Esophagus squamous epithelium (tissue), 4 donors: ENCODE measurements around the gene MGMT.

Experiments
- POLR2A ChIP-seq, 4 donors: fragments of 450-650 bp; IDR thresholded peaks; one replicate each; pipeline ENCODE4 v1.6.1; 2017; ENCODE audit warnings: antibody characterized with exemption in 4 of 4, mild to moderate bottlenecking in 4 of 4, moderate library complexity in 3 of 4
- TF ChIP-seq, protein P1 (sequence below), 6 experiments: fragments of 450-650 bp in 4 of 6; fragments of 200-600 bp in 2 of 6; sonication (generic) in 2 of 6; IDR thresholded peaks; one replicate each; pipeline ENCODE4 v1.5.1; 2016 to 2019; ENCODE audit warnings: antibody characterized with exemption in 6 of 6, mild to moderate bottlenecking in 4 of 6, moderate library complexity in 4 of 6

DNA sequence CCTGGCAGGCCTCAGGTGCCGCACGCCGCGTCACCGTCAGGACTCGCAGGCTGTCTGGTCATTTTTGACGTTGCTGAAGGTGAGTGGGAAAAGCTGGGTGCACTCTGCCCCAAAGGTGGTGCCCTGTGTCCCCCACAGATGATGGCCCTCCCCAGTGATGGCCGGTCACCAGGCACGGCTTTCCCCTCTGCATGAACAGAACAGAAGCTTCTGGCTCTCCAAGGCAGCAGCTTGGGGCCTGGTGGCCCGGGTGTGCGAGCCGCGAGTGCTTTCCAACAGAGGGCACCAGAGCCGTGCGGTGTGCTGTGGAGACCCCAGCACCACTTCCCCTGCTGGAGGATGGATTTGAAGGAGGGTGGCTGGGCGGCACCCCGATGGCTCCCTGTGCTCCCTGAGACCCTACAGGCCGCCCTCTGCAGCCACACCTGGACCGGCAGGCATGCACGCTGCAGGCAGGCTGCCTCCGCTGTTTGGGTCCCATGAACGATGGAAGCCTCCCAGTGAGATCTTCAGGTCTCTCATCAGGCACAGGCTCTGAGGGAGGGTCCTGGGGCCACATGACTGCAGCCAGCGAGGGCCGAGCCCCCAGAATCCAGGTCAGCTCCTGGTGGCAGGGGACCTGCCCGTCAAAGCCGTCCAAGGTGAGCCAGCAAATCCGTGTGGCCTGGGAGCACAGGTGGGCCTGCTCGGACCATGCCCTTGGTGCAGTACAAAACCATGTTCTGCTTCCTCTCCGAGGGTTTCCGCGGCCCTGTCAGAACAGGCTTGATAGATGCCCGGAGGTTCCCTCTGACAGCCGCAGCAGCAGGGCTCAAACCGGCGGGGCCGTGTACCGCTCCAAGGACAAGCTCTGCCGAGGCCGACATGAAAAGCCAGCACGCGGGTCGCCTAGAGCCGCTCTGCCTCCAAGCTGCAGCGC is 301.7 kb downstream of the MGMT start:
- TF ChIP-seq, protein P1, sequence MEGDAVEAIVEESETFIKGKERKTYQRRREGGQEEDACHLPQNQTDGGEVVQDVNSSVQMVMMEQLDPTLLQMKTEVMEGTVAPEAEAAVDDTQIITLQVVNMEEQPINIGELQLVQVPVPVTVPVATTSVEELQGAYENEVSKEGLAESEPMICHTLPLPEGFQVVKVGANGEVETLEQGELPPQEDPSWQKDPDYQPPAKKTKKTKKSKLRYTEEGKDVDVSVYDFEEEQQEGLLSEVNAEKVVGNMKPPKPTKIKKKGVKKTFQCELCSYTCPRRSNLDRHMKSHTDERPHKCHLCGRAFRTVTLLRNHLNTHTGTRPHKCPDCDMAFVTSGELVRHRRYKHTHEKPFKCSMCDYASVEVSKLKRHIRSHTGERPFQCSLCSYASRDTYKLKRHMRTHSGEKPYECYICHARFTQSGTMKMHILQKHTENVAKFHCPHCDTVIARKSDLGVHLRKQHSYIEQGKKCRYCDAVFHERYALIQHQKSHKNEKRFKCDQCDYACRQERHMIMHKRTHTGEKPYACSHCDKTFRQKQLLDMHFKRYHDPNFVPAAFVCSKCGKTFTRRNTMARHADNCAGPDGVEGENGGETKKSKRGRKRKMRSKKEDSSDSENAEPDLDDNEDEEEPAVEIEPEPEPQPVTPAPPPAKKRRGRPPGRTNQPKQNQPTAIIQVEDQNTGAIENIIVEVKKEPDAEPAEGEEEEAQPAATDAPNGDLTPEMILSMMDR (IDR thresholded peaks at IDR 0.05): no peak
- no peak for TF ChIP-seq POLR2A (IDR thresholded peaks at IDR 0.05)
